Measurements from ENCODE around the gene GNE.

GNE gene

GRCh38 chr9:36207016-36207415, 51.2 kb downstream of the GNE start:
- TF ChIP-seq EGR1 (IDR thresholded peaks at IDR 0.05) (no peak), TEAD4 (IDR thresholded peaks at IDR 0.05) (no peak), MAX (IDR thresholded peaks at IDR 0.05) (no peak), FOXM1 (IDR thresholded peaks at IDR 0.05; ENCODE audit: borderline replicate concordance, low read depth) (no peak), TAF1 (IDR thresholded peaks at IDR 0.05; ENCODE audit: low read depth) (no peak)

GRCh38 chr9:36204906-36205547, 53.2 kb downstream of the GNE start:
- TF ChIP-seq TEAD4 (IDR thresholded peaks at IDR 0.05), result no peak
- no peak for TF ChIP-seq USF1 (IDR thresholded peaks at IDR 0.05)
- no peak for TF ChIP-seq FOXM1 (IDR thresholded peaks at IDR 0.05; ENCODE audit: borderline replicate concordance, low read depth)
- TF ChIP-seq EGR1 (IDR thresholded peaks at IDR 0.05), result no peak
- no peak for TF ChIP-seq ZBTB7A (IDR thresholded peaks at IDR 0.05; ENCODE audit: low read depth)
- no peak for TF ChIP-seq CREB1 (IDR thresholded peaks at IDR 0.05; ENCODE audit: low read depth)
- TF ChIP-seq NFIC (IDR thresholded peaks at IDR 0.05), result no peak
- no peak for TF ChIP-seq TAF1 (IDR thresholded peaks at IDR 0.05; ENCODE audit: low read depth)
- no peak for TF ChIP-seq YY1 (IDR thresholded peaks at IDR 0.05; ENCODE audit: low read depth)
- no peak for TF ChIP-seq MAX (IDR thresholded peaks at IDR 0.05)
- TF ChIP-seq REST (IDR thresholded peaks at IDR 0.05; ENCODE audit: low read depth), result no peak
- TF ChIP-seq CEBPB (IDR thresholded peaks at IDR 0.05), result no peak
- no peak for TF ChIP-seq EP300 (IDR thresholded peaks at IDR 0.05; ENCODE audit: borderline replicate concordance)
- TF ChIP-seq RAD21 (IDR thresholded peaks at IDR 0.05; ENCODE audit: low read depth), result no peak
- no peak for TF ChIP-seq TCF12 (IDR thresholded peaks at IDR 0.05; ENCODE audit: low read depth)

GRCh38 chr9:36194326-36195000, 63.8 kb downstream of the GNE start:
- TF ChIP-seq CREB1 (IDR thresholded peaks at IDR 0.05; ENCODE audit: low read depth), result no peak
- TF ChIP-seq CEBPB (IDR thresholded peaks at IDR 0.05), result no peak
- no peak for TF ChIP-seq YY1 (IDR thresholded peaks at IDR 0.05; ENCODE audit: low read depth)
- TF ChIP-seq EP300 (IDR thresholded peaks at IDR 0.05; ENCODE audit: borderline replicate concordance), result no peak
- TF ChIP-seq RAD21 (IDR thresholded peaks at IDR 0.05; ENCODE audit: low read depth), result no peak
- TF ChIP-seq NFIC (IDR thresholded peaks at IDR 0.05), result no peak
- TF ChIP-seq MAX (IDR thresholded peaks at IDR 0.05), result no peak
- TF ChIP-seq USF1 (IDR thresholded peaks at IDR 0.05), result no peak

- no peak for TF ChIP-seq FOXM1 (IDR thresholded peaks at IDR 0.05; ENCODE audit: borderline replicate concordance, low read depth)
- TF ChIP-seq YY1 (IDR thresholded peaks at IDR 0.05; ENCODE audit: low read depth), result no peak
- no peak for TF ChIP-seq TCF12 (IDR thresholded peaks at IDR 0.05; ENCODE audit: low read depth)
- TF ChIP-seq TAF1 (IDR thresholded peaks at IDR 0.05; ENCODE audit: low read depth), result no peak
- TF ChIP-seq USF1 (IDR thresholded peaks at IDR 0.05), result no peak
- TF ChIP-seq MAX (IDR thresholded peaks at IDR 0.05), result no peak
- no peak for TF ChIP-seq NFIC (IDR thresholded peaks at IDR 0.05)
- no peak for TF ChIP-seq CEBPB (IDR thresholded peaks at IDR 0.05)
- no peak for TF ChIP-seq ZBTB7A (IDR thresholded peaks at IDR 0.05; ENCODE audit: low read depth)
- TF ChIP-seq CREB1 (IDR thresholded peaks at IDR 0.05; ENCODE audit: low read depth), result no peak
- TF ChIP-seq TEAD4 (IDR thresholded peaks at IDR 0.05), result no peak
- no peak for TF ChIP-seq RAD21 (IDR thresholded peaks at IDR 0.05; ENCODE audit: low read depth)
- no peak for TF ChIP-seq EP300 (IDR thresholded peaks at IDR 0.05; ENCODE audit: borderline replicate concordance)
- no peak for TF ChIP-seq REST (IDR thresholded peaks at IDR 0.05; ENCODE audit: low read depth)
- TF ChIP-seq EGR1 (IDR thresholded peaks at IDR 0.05), result no peak
These were observed 65.2 kb downstream of the GNE start for GRCh38 chr9:36193023-36193422.

GRCh38 chr9:36192196-36192595, 66.1 kb downstream of the GNE start:
- TF ChIP-seq MAX (IDR thresholded peaks at IDR 0.05) (no peak), YY1 (IDR thresholded peaks at IDR 0.05; ENCODE audit: low read depth) (no peak), NFIC (IDR thresholded peaks at IDR 0.05) (no peak)
